B cell (primary cell): Measurements from ENCODE around the gene RANBP3.
"Not testable (repeated sequence)": the region's sequence is repeated elsewhere in the genome, so short reads cannot be mapped to it uniquely, and the experiment has no call there.

Experiments
- CTCF ChIP-seq: fragments of 200-600 bp; IDR thresholded peaks from one replicate; pipeline ENCODE4 v1.8.0; 2022; ENCODE audit warnings: antibody characterized with exemption, mild to moderate bottlenecking
- EZH2 ChIP-seq: IDR thresholded peaks from 2 replicates; pipeline ENCODE4 v1.6.1; 2012; ENCODE audit warnings: borderline replicate concordance, low read depth, mild to moderate bottlenecking, moderate library complexity, low read length; ENCODE audit not compliant: insufficient read depth, poor library complexity, severe bottlenecking

- not testable (repeated sequence) for TF ChIP-seq CTCF, EZH2
Measured at GRCh38 chr19:6024756-6025155, 46.8 kb upstream of the RANBP3 start.
